ENCODE data around the gene SLC39A11.

DNA sequence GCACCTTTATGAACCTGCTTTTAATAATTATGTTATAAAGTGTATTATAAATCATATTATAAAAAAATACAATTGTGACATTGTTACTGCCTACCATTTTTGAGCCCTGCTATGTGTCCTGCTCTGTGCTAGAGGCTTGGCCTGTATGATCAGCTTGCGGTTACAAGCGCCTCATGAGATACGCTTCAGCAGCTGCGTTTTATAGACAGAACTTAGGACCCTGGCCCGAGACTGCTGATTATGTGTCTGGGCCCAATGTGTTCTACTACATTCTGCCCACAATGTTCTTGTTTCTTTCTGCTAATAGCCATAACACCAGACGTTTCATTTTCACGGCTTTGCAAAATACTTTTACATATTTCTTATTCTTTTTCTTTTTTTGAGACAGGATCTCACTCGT lies 395.8 kb downstream of the SLC39A11 start:
- TF ChIP-seq POLR2A (IDR thresholded peaks at IDR 0.05), result no peak
- TF ChIP-seq, protein P1, sequence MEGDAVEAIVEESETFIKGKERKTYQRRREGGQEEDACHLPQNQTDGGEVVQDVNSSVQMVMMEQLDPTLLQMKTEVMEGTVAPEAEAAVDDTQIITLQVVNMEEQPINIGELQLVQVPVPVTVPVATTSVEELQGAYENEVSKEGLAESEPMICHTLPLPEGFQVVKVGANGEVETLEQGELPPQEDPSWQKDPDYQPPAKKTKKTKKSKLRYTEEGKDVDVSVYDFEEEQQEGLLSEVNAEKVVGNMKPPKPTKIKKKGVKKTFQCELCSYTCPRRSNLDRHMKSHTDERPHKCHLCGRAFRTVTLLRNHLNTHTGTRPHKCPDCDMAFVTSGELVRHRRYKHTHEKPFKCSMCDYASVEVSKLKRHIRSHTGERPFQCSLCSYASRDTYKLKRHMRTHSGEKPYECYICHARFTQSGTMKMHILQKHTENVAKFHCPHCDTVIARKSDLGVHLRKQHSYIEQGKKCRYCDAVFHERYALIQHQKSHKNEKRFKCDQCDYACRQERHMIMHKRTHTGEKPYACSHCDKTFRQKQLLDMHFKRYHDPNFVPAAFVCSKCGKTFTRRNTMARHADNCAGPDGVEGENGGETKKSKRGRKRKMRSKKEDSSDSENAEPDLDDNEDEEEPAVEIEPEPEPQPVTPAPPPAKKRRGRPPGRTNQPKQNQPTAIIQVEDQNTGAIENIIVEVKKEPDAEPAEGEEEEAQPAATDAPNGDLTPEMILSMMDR (IDR thresholded peaks at IDR 0.05), result no peak
- TF ChIP-seq POLR2AphosphoS5 (IDR thresholded peaks at IDR 0.05), result no peak
